ENCODE measurements around the gene ZNF318. TPM values are rescaled to one million over a fixed set of nuclear protein-coding genes. Genes with fewer than 3 reads are reported as not detected.
"Not testable (repeated sequence)": the region's sequence is repeated elsewhere in the genome, so short reads cannot be mapped to it uniquely, and the experiment has no call there.

Gene ZNF318
- total RNA-seq, 1 donor: 6.7 TPM

DNA sequence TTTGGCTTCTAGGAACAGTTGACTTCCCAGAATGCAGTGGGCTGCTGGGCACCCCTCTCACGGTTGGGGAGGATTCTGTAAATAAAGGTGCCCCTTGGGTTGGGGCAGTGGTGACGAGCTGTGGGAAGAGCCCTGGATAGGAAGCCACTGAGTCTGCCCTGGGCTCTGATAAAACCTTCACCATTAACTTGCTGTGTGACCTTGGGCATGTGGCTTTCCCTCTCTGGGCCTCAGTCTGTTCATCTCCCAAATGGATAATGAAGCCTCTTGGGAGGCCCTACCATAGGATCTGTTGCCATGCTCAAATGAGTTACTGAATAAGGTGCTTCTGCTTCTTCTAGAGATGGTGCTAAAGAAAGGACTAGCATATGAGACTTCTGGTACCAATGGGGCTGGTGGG lies 64.6 kb downstream of the ZNF318 start:
- no peak for DNase-seq (ENCODE audit: low read depth in 2 of 3, low spot score in 2 of 3)

DNA sequence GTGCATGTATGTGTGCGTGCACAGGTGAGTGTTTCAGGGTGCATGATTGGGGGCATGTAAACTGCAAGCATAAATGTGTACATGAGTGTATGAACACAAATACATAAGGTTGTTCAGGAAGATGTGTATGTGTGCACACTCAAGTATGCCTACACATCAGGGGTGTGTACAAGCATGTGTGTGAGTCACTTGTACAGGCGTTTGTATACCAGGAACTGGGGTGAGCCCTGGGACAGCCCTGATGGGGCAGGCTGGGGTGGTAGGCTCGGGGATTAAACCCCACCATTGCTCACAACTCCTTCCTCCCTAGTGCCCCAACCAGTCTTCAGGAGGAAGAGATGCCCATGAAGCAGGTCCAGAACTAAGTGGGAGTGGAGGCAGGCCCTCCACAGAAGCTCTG lies 65.1 kb downstream of the ZNF318 start:
- no peak for DNase-seq (ENCODE audit: low read depth in 2 of 3, low spot score in 2 of 3)

DNA sequence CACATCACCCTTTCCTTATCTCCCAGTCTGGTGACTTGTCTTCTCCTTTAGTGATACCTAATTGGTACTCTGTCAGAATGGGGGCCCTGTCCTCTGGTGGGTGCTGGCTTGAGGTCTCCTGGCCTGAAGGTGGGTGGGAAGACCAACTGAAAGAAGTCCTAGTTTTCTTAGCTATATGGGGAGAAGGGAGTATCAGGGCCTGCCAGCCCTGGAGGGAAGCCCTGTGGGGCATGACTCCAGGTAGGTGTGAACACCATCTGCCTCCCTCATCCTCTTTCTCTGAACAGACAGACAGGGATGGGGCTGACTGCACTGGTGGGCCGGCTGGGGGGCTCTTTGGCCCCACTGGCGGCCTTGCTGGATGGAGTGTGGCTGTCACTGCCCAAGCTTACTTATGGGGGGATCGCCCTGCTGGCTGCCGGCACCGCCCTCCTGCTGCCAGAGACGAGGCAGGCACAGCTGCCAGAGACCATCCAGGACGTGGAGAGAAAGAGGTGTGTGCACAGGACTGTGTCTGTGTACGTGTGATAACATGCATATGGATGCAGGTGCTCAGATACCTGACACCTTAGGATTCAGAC lies 65.6 kb downstream of the ZNF318 start:
- DNase-seq (ENCODE audit: low read depth in 2 of 3, low spot score in 2 of 3): no peak

- DNase-seq (ENCODE audit: low read depth in 2 of 3, low spot score in 2 of 3): not testable (repeated sequence)
These were observed 66.4 kb downstream of the ZNF318 start for GRCh38 chr6:43303006-43303405.

GRCh38 chr6:43302126-43302525 lies 67.3 kb downstream of the ZNF318 start:
- no peak for DNase-seq (ENCODE audit: low read depth in 2 of 3, low spot score in 2 of 3)

DNA sequence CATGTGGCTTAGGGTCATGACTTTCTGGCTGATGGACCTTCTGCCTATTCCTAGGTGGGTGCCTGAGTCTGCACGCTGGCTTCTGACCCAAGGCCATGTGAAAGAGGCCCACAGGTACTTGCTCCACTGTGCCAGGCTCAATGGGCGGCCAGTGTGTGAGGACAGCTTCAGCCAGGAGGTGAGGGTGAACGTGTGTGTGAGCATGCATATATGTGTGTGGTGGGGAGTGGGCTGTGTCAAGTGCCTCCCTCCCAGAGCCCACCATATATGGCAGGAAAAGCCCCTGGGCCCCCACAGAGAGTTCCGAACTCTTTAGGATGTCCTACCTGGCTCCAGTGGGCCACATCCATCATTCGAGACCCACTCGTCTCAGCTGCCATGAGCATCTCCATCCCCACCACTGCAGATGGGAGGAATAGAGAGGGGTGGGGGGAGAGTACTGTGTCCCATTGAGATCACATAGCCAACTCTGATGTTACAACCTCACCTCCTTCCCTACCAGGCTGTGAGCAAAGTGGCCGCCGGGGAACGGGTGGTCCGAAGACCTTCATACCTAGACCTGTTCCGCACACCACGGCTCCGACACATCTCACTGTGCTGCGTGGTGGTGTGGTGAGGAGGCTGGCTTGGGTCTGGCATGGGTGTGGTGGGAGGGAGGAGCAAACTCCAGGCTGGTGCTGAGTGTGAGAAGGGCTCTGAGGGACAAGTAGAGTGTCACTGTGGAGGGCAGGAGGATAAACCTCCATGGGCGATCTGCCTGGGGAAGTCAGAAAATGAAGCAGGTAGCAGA lies 68.2 kb downstream of the ZNF318 start:
- DNase-seq (ENCODE audit: low read depth in 2 of 3, low spot score in 2 of 3): no peak

DNA sequence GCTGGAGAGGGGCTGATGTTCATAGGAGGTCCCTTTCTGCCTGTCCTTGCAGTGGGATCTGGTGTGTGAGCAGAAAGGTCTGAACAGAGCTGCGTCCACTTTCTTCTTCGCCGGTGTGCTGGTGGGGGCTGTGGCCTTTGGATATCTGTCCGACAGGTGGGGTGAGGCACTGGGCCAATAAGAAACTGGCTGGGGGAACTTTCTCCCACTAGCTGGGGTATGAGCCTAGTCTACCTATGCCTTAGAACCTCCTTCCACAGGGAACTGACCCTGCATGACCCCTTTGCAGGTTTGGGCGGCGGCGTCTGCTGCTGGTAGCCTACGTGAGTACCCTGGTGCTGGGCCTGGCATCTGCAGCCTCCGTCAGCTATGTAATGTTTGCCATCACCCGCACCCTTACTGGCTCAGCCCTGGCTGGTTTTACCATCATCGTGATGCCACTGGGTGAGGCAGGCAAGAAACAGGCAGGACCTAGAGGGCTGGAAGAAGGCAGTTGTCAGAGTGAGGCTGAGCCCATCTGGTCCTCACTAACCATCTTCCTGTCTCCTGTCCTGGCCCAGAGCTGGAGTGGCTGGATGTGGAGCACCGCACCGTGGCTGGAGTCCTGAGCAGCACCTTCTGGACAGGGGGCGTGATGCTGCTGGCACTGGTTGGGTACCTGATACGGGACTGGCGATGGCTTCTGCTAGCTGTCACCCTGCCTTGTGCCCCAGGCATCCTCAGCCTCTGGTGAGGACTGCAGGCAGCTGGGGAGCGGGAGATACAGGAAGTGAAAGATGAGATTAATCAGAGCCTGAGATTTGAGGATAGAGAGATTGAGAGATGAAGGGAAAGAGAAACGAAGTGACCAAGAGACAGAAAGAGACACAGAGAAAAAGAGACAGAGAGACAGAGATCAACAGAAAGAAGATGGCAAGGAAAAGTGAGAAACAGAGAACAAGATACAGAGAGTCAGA lies 69.8 kb downstream of the ZNF318 start:
- DNase-seq (ENCODE audit: low read depth in 2 of 3, low spot score in 2 of 3): no peak

DNA sequence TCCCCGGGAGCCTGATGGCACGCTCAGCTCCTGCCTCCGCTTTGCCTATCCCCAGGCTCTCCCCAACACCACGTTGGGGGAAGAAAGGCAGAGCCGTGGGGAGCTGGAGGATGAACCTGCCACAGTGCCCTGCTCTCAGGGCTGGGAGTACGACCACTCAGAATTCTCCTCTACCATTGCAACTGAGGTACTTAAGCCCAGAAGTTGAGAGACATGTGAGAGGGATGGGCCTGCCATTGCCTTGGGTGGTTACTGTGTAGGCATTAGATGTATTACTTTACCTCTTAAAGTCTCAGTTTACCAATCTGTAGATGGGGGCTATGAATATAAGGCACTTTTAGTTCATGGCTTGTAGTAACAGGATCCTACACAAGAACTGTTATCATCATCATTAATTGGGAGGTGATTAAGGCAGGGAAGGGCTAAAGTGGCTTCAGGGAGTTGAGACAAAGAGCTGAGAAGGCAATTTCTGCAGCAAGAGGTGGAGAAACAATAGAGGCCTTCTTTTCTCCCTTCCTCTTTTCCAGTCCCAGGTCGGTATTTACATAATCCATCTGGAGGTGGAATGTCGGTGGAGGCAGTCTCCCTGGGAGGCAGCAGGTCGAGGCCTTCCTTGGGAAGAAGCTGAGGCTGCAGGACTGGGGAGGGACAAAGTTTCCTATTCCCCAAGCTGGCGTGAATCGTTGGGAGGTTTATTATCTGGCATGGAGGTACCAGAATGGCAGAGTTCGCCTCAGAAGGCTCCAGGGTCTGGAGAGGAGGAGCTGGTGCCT lies 70.7 kb downstream of the ZNF318 start:
- DNase-seq (ENCODE audit: low read depth in 2 of 3, low spot score in 2 of 3): no peak

DNA sequence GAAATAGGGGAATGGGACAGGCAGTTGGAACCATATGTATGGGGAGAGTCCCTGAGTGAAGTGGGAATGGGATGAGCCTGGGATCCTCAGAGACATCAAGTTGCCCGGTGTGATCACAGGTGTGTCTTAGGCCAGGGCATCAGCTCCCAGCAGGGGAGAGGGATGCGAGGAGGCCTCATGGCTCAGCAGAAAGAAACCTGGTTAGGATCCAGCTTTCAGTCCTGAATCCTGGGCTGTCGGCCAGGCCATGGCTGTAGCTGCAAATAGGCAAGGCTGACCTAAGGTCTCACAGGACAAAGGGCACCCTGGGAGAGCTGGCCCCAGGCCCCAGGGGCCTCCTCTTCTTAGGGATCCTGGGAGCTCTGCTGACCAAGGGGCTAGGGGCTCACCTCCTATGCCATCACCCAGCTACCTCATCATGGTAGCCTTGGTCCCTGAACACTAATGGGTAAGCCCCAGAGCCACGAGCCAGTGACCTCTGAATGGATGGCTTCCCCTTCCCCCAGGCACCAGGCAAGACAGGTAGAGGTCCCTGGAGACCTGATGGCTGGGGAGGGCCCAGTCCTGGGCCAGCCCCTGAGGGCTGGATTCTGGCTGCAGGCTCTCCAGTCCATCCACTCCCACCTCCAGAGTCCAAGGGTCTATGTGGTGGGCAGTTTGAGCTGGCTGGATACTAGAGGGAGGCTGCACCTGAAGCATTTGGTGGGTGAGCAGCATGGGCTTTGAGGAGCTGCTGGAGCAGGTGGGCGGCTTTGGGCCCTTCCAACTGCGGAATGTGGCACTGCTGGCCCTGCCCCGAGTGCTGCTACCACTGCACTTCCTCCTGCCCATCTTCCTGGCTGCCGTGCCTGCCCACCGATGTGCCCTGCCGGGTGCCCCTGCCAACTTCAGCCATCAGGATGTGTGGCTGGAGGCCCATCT lies 71.5 kb downstream of the ZNF318 start, which contains the start of gene SLC22A7:
SLC22A7 (plus strand) TSS at position 617 of the 921 bp plus-strand sequence; CDS start at position 716, 99 bp downstream.
- DNase-seq (ENCODE audit: low read depth in 2 of 3, low spot score in 2 of 3): no peak

- no peak for DNase-seq (ENCODE audit: low read depth in 2 of 3, low spot score in 2 of 3)
These were observed 72.5 kb downstream of the ZNF318 start for GRCh38 chr6:43296780-43297497.

DNA sequence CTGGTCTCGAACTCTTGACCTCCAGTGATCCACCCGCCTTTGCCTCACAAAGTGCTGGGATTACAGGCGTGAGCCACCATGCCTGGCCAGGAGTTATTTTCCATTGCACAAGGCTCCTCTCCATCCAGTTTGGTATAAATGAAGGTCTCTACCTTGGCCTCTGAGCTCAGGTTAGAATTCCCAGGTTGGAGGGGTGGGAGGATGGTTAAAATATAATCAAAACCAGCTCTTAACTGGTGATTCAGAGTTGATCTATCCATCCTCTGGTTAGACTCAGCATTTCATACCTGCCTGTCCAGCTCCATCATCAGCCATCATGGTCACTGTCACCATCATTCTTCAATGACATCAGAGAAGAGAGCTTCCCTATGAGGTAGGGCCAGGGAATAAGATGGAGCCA lies 74.0 kb downstream of the ZNF318 start:
- DNase-seq (ENCODE audit: low read depth in 2 of 3, low spot score in 2 of 3): no peak

- DNase-seq (ENCODE audit: low read depth in 2 of 3, low spot score in 2 of 3): no peak
These were observed 74.9 kb downstream of the ZNF318 start for GRCh38 chr6:43294536-43294935.

GRCh38 chr6:43293698-43294097 lies 75.7 kb downstream of the ZNF318 start:
- DNase-seq (ENCODE audit: low read depth in 2 of 3, low spot score in 2 of 3): no peak

DNA sequence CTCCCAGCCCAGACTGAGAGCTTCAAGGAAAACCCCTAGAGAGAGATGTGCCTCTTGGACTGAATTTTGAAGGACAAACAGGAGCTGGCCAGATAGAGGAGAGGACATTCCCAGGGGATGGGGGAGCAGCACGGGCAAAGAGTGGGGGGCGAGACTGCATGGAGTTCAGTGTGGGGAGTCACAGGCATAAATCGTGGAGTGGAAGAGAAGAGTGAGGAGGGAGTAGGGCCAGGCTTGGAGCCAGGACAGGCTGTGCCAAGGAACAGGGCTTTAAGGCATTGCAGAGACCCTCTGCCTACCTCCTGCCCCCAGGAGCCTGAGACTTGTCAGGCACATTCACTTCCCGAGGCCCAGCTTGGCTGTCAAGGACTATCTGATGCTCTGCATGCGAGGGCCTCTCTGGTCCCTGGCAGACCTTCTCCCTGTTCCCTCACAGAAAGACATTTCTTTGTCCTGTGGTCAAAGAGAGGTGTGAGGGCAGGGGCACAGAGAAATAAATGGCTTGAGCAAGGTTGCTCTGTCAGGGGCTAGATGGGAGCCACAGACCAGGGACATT lies 76.6 kb downstream of the ZNF318 start:
- no peak for DNase-seq (ENCODE audit: low read depth in 2 of 3, low spot score in 2 of 3)

DNA sequence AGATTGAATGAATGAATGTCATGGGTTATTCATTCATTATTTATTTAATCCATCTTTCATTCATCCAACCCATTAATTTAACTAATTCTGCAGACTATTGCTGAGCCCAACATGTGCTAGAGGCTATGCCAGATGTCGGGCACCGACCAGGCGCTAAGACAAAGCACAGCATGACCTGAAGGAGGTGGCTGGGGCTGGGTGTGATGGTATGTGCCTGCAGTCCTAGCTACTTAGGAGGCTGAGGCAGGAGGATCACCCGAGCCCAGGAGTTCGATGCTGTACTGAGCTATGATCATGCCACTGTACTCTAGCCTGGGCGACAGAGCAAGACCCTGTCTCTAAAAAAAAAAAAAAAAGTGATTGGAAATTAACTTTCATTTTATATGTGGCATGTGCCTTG lies 77.1 kb downstream of the ZNF318 start:
- no peak for DNase-seq (ENCODE audit: low read depth in 2 of 3, low spot score in 2 of 3)

GRCh38 chr6:43291708-43292107 lies 77.7 kb downstream of the ZNF318 start:
- no peak for DNase-seq (ENCODE audit: low read depth in 2 of 3, low spot score in 2 of 3)

DNA sequence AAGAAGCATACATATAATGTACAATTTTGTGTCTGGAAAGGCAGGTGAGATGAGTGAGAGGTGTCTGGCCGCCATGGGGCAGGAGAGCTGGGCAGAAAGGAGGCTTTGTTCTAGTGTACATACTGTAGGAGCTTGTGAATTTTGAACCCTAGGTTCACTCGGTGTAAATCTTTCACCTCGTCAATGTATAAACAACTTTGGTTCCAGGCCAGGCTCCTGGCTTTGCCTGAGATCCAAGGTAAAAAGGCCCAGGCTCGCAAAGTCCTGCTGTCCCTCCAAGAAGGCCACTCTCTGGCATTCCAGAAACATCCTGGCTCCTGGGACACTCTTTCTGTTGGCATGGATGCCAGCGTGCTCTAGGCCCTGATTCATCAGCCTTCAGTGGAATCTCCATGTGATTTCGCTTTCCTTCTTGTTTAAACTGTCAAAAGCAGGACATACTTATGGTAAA lies 78.5 kb downstream of the ZNF318 start:
- no peak for DNase-seq (ENCODE audit: low read depth in 2 of 3, low spot score in 2 of 3)

DNA sequence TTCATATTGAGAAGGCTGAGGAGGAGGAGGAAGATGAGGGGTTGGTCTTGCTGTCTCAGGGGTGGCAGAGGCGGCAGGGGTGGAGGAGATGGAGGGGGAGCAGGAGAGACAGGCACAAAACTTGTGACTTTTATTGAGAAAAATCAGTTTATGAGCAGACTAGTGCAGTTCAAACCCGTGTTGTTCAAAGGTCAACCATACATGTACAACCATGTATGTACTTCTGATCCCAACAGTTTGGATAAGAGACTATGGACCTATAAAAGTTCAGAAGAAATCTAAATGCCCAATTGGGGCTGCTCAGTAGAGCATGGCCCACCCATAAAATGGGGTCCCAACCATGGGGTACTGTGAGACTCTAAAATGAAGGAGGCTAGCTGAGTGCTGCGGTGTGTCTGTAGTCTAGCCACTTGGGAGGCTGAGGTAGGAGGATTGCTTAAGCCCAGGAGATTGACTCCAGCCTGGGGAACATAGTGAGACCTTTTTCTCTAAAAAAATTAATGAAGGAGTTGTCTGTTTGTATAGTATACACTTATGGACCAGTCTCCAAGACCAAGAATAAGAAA lies 79.0 kb downstream of the ZNF318 start:
- no peak for DNase-seq (ENCODE audit: low read depth in 2 of 3, low spot score in 2 of 3)
